GM12891 (cell line): ENCODE measurements around the gene SDK1.

Experiments
- POLR2A ChIP-seq: IDR thresholded peaks from 2 replicates; pipeline ENCODE4 v1.6.1; 2011; ENCODE audit warnings: low read depth, low read length, control low read depth
- POLR2AphosphoS5 ChIP-seq: IDR thresholded peaks from 2 replicates; pipeline ENCODE4 v1.6.1; 2011; ENCODE audit warnings: low read depth, low read length, control low read depth
- POU2F2 ChIP-seq: IDR thresholded peaks from 2 replicates; pipeline ENCODE4 v1.6.1; 2011; ENCODE audit warnings: low read depth, mild to moderate bottlenecking, control low read depth, low read length, moderate library complexity
- SPI1 ChIP-seq: IDR thresholded peaks from 2 replicates; pipeline ENCODE4 v1.6.1; 2011; ENCODE audit warnings: low read depth, low read length, control low read depth
- TAF1 ChIP-seq: IDR thresholded peaks from 2 replicates; pipeline ENCODE4 v1.6.1; 2011; ENCODE audit warnings: low read depth, low read length, control low read depth

DNA sequence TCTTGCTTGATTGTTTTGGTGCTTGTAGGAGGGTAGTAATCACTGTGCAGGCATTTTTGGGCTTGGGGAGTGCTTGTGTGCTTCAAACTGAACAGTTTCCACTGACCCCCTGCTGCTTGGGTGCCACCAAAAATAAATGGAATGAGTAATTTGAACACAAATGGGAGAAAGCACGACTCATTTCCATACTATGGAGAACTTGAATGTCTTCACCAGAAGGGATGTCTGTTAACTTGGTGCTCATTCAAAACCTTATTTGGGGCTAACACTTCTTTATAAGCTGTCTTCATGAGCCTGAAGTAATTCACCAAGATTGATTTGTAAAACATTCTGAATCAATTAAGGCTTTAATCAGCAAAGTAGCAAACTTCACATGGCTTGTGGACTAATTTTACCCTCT, 560.3 kb downstream of the SDK1 start:
- TF ChIP-seq POLR2AphosphoS5 (no peak), POU2F2 (no peak), POLR2A (no peak), TAF1 (no peak), SPI1 (no peak)
